DND-41 (cell line): ENCODE measurements around the gene ORAI2.

Experiments used
- EZH2 ChIP-seq: IDR thresholded peaks from 3 replicates; pipeline ENCODE4 v1.6.1; 2012; ENCODE audit warnings: borderline replicate concordance, low read depth, mild to moderate bottlenecking, moderate library complexity, low read length, inconsistent platforms; ENCODE audit not compliant: severe bottlenecking
- TF ChIP-seq, protein P1 (sequence below): IDR thresholded peaks from 2 replicates; pipeline ENCODE4 v1.5.1; 2012; ENCODE audit warnings: borderline replicate concordance, low read length, moderate library complexity, mild to moderate bottlenecking; ENCODE audit not compliant: poor library complexity, severe bottlenecking; ENCODE audit errors: extremely low read depth

DNA sequence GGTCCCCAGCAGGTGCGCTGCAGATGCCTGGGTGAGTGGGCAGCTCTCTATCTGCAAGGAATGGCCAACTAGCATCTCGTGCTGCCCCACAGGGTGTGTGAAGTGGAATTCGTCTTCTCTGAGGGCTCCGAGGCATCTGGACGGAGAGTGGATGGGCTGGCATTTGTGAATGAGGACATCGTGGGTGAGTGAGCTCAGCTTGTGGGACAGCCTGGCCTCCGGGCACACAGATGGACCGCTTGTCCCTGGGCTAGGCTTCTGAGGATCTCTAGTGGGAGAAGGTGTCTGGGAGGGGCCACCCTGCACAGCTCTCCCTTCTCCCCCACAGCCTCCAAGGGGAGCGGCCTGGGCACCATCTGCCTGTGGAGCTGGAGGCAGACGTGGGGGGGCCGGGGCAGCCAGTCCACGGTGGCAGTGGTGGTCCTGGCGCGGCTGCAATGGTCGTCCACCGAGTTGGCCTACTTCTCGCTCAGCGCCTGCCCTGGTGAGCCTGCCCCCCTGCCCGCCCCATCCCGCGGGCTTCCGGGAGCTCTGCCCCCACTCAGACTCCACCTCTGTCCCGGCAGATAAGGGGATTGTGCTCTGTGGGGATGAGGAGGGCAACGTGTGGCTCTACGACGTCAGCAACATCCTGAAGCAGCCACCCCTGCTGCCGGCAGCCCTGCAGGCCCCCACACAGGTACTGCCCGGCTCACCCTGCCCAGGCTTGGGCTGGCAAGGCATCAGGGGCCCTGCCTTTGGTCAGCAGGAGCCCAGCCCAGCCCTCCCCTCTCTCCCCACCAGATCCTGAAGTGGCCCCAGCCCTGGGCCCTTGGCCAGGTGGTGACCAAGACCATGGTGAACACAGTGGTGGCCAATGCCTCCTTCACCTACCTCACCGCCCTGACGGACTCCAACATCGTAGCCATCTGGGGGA lies 39.0 kb downstream of the ORAI2 start:
- TF ChIP-seq, protein P1, sequence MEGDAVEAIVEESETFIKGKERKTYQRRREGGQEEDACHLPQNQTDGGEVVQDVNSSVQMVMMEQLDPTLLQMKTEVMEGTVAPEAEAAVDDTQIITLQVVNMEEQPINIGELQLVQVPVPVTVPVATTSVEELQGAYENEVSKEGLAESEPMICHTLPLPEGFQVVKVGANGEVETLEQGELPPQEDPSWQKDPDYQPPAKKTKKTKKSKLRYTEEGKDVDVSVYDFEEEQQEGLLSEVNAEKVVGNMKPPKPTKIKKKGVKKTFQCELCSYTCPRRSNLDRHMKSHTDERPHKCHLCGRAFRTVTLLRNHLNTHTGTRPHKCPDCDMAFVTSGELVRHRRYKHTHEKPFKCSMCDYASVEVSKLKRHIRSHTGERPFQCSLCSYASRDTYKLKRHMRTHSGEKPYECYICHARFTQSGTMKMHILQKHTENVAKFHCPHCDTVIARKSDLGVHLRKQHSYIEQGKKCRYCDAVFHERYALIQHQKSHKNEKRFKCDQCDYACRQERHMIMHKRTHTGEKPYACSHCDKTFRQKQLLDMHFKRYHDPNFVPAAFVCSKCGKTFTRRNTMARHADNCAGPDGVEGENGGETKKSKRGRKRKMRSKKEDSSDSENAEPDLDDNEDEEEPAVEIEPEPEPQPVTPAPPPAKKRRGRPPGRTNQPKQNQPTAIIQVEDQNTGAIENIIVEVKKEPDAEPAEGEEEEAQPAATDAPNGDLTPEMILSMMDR, result no peak
- no peak for TF ChIP-seq EZH2
